HTERT RPE-1 (cell line): ENCODE results near the gene RALBP1.

Experiments used
- in situ Hi-C: fragments of 300-500 bp; cut with MboI; formaldehyde crosslinking; loops from 4 replicates; pipeline ENCODE4 v1.14.3; 2020; ENCODE audit warnings: low sequenced_read_pairs

The RALBP1 gene

GRCh38 chr18:9586814-9587213, 111.5 kb downstream of the RALBP1 start:
- in situ Hi-C loops = no loop called here
